GM18951 (cell line): Measurements from ENCODE around the gene AFAP1.

Experiments used
- POLR2A ChIP-seq: IDR thresholded peaks from 4 replicates; pipeline ENCODE4 v1.6.1; 2011; ENCODE audit warnings: mild to moderate bottlenecking; ENCODE audit not compliant: insufficient read length, insufficient read depth; ENCODE audit errors: extremely low read depth
- in situ Hi-C: fragments of 300-500 bp; cut with MboI; formaldehyde crosslinking; loops from one replicate; pipeline ENCODE4 v1.12.0; 2022; ENCODE audit warnings: low sequenced_read_pairs, mixed read lengths, inconsistent platforms; ENCODE audit not compliant: unreplicated experiment

The AFAP1 gene

DNA sequence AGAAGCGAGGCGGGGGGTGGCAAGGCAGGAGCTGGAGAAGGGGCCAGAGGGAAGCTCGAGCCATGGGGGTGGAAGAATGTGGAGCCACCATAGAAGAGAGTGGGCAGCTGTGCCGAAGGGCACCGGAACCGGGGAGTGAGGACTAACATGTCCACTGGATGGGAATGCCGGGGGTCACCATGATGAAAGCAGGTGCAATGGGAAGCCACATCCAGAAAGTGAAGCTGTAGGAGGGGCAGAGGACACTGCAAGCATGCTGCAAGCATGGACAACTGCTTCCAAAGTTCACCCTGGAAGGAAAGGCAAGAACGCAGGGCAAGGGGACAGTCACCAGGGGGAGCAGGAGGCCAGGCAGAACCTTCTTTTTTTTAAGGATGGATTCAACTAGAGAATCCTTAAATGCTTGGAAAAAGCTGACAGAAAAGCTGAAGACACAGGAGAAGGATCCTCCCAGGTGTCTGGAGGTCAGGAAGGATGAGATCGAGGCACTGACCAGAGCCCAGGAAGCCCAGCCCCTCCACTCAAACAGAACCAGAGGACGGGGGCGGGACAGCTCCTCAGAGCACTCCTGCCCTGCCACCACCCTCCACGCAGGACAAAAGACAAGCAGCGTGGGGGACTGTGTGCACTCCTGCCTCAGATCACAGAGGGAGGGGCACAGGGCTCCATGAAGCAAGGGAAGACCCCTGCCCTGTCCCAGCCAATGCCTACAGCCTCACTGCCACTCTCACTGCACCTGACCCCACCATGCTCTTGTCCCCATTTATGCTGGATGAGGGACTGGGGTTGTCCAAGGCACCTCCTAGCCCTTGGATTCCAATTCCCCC, 169.2 kb downstream of the AFAP1 start:
- TF ChIP-seq POLR2A, result no peak

DNA sequence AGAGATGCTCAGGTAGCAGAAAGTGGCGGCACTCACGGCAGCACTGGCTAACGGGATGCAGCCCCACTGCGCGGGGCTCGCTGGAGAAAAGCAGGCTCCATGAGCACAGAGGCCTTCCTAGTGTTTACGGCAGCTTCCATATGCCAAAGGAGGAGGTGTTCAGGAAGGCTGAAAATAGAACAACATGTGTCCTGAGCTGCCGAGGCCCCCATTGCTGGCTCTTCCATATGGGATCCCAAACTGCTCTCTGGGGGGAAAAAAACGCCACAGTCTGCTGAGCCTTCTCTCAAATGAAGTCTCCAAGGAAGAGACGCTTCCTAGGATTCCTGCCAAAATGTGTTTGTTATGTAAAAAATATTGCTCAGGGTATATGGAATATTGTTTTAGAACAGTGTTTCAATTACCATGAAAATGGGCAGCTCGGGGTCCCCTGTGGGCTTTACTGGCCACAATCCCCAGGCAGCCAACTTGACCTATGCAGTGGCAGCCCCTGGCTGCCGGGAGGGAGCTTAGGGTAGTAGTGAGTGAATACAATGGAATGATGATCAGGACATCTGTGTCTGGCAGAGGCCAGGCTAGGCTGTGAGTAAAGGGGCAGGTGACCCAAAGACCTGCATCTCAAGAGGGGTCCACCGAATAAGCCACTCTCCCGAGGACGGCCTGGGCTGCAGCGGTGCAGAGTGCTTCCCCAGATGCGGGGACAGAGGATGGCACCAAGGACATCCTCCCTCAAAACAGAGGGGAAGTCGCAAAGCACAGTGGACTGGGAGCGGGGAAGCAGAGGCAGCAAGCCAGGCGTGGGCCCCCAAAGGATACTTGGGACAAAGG, 170.1 kb downstream of the AFAP1 start:
- in situ Hi-C loops, result no loop called here
- no peak for TF ChIP-seq POLR2A

More for the DNA sequence above, 169.2 kb downstream of the AFAP1 start:
- in situ Hi-C loops, result no loop called here

DNA sequence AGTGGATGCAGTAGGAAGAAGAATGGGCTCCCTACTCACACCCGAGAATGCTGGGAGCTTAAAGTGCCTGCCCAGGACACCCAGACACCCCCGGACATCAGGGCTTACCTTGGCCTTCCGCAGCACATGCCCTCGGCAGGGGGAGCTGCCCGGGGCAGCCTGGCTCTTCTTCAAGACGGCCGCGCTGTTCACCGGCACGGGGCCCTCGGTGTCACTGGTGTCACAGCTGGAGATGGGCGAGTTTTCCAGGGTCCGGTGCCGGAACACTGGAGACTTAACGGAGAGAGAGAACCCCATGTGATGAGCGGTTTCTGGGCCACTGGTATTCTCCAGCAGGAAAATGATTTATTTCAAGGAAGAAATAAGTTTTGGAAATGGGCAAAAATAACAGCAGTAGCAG, 170.9 kb downstream of the AFAP1 start:
- no peak for TF ChIP-seq POLR2A
- in situ Hi-C loops, result no loop called here

DNA sequence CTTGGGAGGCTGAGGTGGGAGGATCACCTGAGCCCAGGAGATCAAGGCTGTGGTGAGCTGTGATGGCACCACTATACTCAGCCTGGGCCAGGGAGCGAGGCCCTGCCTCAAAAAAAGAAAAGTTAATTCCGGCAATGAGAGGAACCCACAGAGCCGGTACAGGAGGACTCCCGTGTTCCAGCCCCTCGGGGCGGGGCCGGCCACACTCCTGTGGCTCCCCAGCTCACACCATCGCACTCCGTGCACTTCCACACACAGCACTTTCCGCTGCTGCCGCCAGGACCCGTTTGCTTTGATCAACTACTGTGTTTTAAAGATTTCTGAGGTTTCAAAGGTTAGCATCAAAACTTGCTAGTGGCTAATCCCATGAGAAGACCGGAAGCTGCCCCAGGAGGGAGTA, 171.7 kb downstream of the AFAP1 start:
- in situ Hi-C loops, result no loop called here
- TF ChIP-seq POLR2A, result no peak

DNA sequence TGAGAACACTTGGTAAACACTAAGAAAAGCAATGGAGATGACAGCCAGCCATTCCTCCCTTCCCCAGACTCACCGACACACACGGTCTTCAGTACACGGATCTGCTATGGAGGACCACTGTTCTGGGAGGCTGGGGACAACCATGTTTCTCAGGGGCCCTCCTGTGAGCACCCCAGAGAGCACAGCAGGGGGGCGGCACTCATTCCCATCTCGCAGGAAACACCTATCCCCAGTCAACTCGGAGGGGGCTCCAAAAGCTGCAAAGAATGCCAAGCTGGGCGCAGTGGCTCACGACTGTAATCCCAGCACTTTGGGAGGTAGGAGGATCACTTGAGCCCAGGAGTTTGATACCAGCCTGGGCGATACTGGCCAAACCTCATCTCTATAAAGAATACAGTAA, 172.1 kb downstream of the AFAP1 start:
- in situ Hi-C loops, result no loop called here
- TF ChIP-seq POLR2A, result no peak

DNA sequence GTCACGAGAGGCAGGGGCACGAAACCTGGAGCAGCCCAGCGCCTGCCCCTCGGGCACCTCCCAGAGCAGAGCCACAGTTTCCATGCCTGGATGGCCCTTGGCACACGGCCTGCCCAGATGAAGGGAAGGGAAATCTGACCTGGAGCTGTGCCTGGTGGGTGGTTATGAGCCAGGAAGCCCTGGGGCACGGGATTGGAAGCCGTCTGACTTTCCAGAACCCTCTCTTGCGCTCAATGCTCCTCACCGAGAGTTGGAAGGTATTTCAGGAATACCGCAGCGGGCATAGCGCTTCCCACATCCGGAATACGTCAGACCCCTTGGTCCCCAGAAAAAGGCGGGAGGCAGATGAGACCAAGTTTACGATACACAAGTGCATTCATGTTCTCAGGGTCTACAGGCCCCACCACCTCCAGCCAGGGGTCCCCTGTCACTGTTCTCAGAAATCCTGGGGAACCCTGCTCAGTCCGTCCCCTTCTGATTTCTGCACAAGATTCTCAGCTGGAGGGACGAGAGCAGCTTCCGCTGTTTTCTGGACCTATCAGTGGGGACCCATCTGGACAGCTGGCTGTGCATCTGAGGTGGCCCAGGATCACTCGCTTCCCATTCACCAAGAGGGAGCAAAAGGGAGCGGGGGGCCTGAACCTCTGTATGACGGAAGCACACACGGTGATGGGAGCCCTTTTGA, 172.9 kb downstream of the AFAP1 start:
- in situ Hi-C loops, result no loop called here
- TF ChIP-seq POLR2A, result no peak

DNA sequence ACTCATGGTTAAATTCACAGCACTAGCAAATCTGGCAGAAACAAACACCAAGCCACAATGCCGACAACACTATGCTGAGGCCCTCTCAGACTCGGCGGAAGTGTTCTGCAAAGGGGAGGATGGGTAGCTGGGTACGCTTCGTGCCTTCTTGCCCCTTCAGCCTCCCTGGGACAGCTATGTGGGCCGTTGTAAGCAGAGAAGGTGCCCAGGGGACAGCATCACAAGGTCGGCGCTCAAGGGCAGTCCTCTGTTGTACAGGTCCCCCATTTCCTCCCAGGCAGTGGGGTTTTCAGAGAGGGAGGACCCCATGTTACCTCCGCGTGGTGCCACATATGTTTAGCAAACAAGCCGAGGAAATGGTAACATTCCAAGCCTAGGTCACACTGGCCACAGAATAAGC, 173.6 kb downstream of the AFAP1 start:
- TF ChIP-seq POLR2A, result no peak
- in situ Hi-C loops, result no loop called here

DNA sequence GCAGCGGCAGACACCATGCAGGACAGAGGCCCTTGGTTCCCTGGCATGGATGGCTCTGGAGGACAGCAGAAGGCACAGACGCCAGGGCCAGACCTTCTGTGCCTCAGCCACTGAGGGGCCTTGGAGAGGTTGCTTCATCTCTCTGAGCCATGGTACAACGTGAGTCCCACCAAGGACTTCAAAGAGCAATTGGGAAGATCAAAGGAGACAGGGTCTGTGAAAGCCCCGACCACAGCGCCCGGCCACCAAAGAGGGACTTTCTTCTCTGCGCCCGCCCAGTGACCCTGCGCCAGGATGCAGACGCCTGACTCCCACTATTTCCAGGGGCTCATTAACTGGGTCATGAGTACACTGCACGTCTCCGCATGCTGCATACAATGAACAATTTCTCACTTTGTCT, 174.0 kb downstream of the AFAP1 start:
- in situ Hi-C loops, result no loop called here
- no peak for TF ChIP-seq POLR2A

DNA sequence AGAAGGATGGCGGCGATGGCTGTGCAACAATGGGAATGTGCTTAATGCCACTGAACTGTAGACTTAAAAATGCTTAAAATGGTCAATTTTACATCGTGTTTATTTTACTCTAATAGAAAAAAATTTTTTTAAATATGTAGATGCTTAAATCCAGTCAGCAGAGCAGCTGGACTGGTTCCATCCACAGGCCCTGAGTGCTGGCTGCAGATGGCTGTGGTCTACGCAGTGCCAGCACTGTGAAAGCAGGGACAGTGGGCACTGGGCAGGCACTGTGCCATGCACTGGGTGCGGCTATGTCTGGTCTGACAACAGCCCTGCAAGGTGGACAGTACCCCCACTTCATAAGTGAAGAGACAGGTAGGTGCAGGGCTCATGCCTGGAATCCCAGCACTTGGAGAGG, 175.2 kb downstream of the AFAP1 start:
- TF ChIP-seq POLR2A, result no peak
- in situ Hi-C loops, result no loop called here

DNA sequence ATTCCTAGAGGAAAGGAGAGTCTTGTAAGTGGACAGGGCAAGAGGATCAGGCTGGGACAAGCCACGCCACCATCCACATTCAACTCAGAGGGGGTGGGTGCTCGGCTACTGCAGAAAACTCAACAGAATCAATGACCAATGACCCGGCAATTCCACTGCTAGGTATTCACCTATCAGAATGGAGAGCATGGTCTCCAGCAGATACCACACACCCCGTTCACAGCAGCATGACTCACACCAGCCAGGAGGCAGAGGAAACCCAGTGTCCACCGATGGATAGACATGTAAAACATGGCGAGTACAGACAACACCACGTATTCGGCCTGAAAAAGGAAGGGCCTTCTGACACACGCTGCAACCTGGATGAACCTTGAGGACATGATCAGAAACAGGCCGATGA, 175.9 kb downstream of the AFAP1 start:
- no peak for TF ChIP-seq POLR2A
- in situ Hi-C loops, result no loop called here

DNA sequence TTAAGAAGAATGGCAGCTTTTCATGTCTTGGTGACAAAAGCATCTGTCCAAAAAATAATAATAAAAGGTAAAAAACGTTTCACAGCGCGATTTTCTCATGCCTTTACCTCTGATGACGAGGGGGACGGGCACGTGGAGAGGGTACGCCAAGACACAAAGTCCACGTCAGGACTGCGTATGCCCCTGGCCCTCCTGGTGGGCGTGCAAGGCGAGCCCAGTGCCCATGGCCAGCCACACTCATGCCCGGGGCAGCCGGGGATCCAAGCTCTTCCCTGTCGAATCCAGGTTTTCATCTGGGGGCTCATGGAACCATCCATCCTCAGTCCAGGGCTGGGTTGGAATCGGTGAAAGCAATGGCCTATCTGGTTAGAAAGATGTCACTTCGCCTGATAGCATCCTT, 176.6 kb downstream of the AFAP1 start:
- in situ Hi-C loops, result no loop called here

DNA sequence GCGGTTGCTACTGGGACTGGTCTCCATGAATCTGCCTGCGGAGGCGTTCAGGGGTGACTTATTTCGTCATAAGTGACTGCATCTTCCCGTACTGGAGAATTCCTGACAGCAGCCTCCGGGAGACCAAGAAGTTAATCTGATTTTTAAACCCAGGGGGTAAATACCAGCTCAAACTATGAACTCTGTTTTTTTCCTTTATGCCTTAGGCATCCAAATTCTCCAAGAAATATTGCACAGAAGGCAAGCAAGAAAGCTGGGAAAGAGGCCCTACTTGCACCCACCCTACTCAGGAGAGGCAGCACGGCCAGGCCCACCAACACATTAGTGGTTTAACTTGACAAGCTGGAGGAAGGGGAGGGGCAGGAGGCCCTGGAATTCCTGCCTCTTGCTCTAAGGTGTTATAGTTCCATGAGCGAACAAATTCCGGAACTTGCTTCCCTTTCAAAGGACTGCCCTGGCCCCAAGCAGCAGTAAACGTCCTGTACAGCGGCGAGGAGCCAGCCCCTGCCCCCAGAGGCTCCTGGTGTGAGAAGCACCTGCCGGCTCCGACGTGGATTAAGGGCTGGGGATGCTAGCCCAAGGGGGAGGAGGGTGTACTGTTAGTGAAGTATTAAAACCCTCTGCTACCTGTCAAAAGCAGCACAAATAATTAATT, 177.2 kb downstream of the AFAP1 start:
- TF ChIP-seq POLR2A, result no peak
- in situ Hi-C loops, result no loop called here

More for the DNA sequence above, 176.6 kb downstream of the AFAP1 start:
- no peak for TF ChIP-seq POLR2A

DNA sequence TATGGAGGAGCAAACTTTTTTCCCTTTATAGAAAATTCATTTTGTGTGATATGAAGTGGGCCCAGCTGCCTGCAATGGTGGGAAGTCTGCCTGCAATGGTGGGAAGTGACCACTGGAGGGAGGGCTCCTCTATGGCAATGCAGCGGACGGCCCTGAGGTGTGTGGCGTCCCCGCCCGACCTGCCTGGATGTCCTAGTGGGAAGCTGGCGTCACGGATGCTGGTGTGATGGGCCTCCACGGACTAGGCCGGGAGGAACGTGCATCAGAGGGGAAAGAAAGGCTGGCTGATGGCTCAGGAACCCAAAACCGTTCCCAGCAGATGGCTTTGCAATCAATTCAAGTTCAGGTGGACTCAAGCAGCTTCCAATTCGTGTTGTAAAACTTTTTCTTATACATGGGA, 177.9 kb downstream of the AFAP1 start:
- no peak for TF ChIP-seq POLR2A

More for the DNA sequence above, 177.9 kb downstream of the AFAP1 start:
- in situ Hi-C loops, result no loop called here
